HepG2 (cell line): ENCODE data around the gene CRB1. TPM values are rescaled to one million over a fixed set of nuclear protein-coding genes. Genes with fewer than 3 reads are reported as not detected.

Source experiments
- ARID5B ChIP-seq: IDR thresholded peaks from 2 replicates; pipeline ENCODE4 v1.4.0; 2020; ENCODE audit warnings: mild to moderate bottlenecking, missing genetic modification reagents
- FLYWCH1 ChIP-seq: sonication (generic); formaldehyde crosslinking; IDR thresholded peaks from 2 replicates; pipeline ENCODE4 v1.8.1; 2023; ENCODE audit warnings: mild to moderate bottlenecking, missing genetic modification reagents
- HNF1A ChIP-seq, 2 experiments: sonication (generic) in 1 of 2; formaldehyde crosslinking in 1 of 2; IDR thresholded peaks; 2 replicates each; pipeline versions ENCODE4 v1.4.0 to v1.6.1; 2016 to 2020; ENCODE audit warnings: borderline replicate concordance in 1 of 2, low read depth in 1 of 2, mild to moderate bottlenecking in 1 of 2, missing genetic modification reagents in 1 of 2
- KDM4B ChIP-seq: sonication (generic); formaldehyde crosslinking; IDR thresholded peaks from 2 replicates; pipeline ENCODE4 v1.4.0; 2020; ENCODE audit warnings: missing genetic modification reagents
- NKX3-1 ChIP-seq: sonication (generic); formaldehyde crosslinking; IDR thresholded peaks from 2 replicates; pipeline ENCODE4 v1.5.0; 2020; ENCODE audit warnings: missing genetic modification reagents
- RFXANK ChIP-seq: IDR thresholded peaks from 2 replicates; pipeline ENCODE4 v1.6.1; 2016
- ZNF562 ChIP-seq: sonication (generic); formaldehyde crosslinking; IDR thresholded peaks from 2 replicates; pipeline ENCODE4 v1.8.0; 2022; ENCODE audit warnings: missing genetic modification reagents, borderline replicate concordance
- polyA plus RNA-seq, 8 experiments: library from polyadenylated mRNA; depleted of rRNA in 3 of 8; stranded (reverse) in 7 of 8; unstranded in 1 of 8; fragments of >200 nt; fragmentation: Illumina TruSeq in 4 of 8; extraction: Trizol in 4 of 8; gene quantifications; 2 replicates each; pipeline versions ENCODE4 v1.2.1 to v1.2.3, GENCODE V29; 2011 to 2016; ENCODE audit warnings: low read depth in 4 of 8, missing spikeins in 1 of 8, mixed read lengths in 1 of 8; ENCODE audit not compliant: insufficient read depth in 1 of 8
- total RNA-seq, 5 experiments: library from RNA; depleted of rRNA; stranded (reverse); fragments of >200 nt; fragmentation: Illumina TruSeq; extraction: Trizol; gene quantifications; 2 replicates each; pipeline ENCODE4 v1.2.3, GENCODE V29; 2016; ENCODE audit warnings: low read depth in 1 of 5

Gene CRB1
- total and polyA plus RNA-seq, 2 of the 13 experiments (the other 11 are each of a cell fraction or from before 2014, with no cell fraction given): 0.01 TPM; not detected in 1

GRCh38 chr1:197485790-197486189 lies 217.7 kb downstream of the CRB1 start (continued):
- TF ChIP-seq HNF1A (IDR thresholded peaks at IDR 0.05; ENCODE audit: low read depth) (no peak), HNF1A (CRISPR knock-in tag; IDR thresholded peaks at IDR 0.05; ENCODE audit: borderline replicate concordance) (no peak), ARID5B (CRISPR knock-in tag) (no peak), RFXANK (CRISPR knock-in tag) (no peak), ZNF562 (CRISPR knock-in tag) (no peak), KDM4B (no peak), FLYWCH1 (no peak), NKX3-1 (CRISPR knock-in tag) (no peak)
